GM23338 (cell line): ENCODE data around the gene CRP. TPM values are rescaled to one million over a fixed set of nuclear protein-coding genes. Genes with fewer than 3 reads are reported as not detected.

Experiments
- ATAC-seq: fragments of 200-7000 bp; cut with Tn5 transposase; 3 replicates; pipeline ENCODE4 v1.9.1; 2020
- DNase-seq: peaks from one replicate; pipeline ENCODE4 v3.0.0-alpha.2; 2015; ENCODE audit warnings: low spot score
- H2AFZ ChIP-seq: fragments of 200-600 bp; sonication (generic); 2 replicates; pipeline ENCODE4 v1.8.0; 2016; ENCODE audit warnings: antibody characterized with exemption, mild to moderate bottlenecking, moderate library complexity
- H3F3A ChIP-seq: fragments of 200-600 bp; sonication (generic); replicated peaks from 2 replicates; pipeline ENCODE4 v1.8.0; 2017; ENCODE audit warnings: antibody characterized with exemption, mixed run types, low read depth
- H3K27ac ChIP-seq: fragments of 200-600 bp; sonication (generic); 2 replicates; pipeline ENCODE4 v1.6.1; 2016; ENCODE audit warnings: low read depth
- H3K27me3 ChIP-seq: fragments of 200-600 bp; sonication (generic); 2 replicates; pipeline ENCODE4 v1.8.0; 2016; ENCODE audit warnings: mild to moderate bottlenecking, mixed run types, moderate library complexity; ENCODE audit not compliant: insufficient read depth
- H3K36me3 ChIP-seq: fragments of 200-600 bp; sonication (generic); 2 replicates; pipeline ENCODE4 v1.8.0; 2016; ENCODE audit warnings: mild to moderate bottlenecking; ENCODE audit not compliant: insufficient read depth
- H3K4me1 ChIP-seq: fragments of 200-600 bp; sonication (generic); 2 replicates; pipeline ENCODE4 v1.8.0; 2016; ENCODE audit warnings: mild to moderate bottlenecking, moderate library complexity; ENCODE audit not compliant: insufficient read depth
- H3K4me2 ChIP-seq: fragments of 200-600 bp; sonication (generic); 2 replicates; pipeline ENCODE4 v1.7.1; 2017; ENCODE audit warnings: mixed run types
- H3K4me3 ChIP-seq: fragments of 200-600 bp; sonication (generic); 2 replicates; pipeline ENCODE4 v1.6.1; 2016; ENCODE audit warnings: mixed run types
- H3K79me2 ChIP-seq: fragments of 200-600 bp; sonication (generic); replicated peaks from 2 replicates; pipeline ENCODE4 v1.8.0; 2017; ENCODE audit warnings: mild to moderate bottlenecking; ENCODE audit not compliant: insufficient read depth
- H3K9me2 ChIP-seq: fragments of 200-600 bp; sonication (generic); 2 replicates; pipeline ENCODE4 v1.8.0; 2017; ENCODE audit not compliant: insufficient read depth
- H4K20me1 ChIP-seq: fragments of 200-600 bp; sonication (generic); replicated peaks from 2 replicates; pipeline ENCODE4 v1.8.0; 2017; ENCODE audit warnings: mild to moderate bottlenecking; ENCODE audit not compliant: insufficient read depth
- H3K27ac Mint-ChIP-seq: 2 replicates; pipeline ENCODE4 v1.8.0; 2020; ENCODE audit warnings: inconsistent platforms, mild to moderate bottlenecking, moderate library complexity, mixed read lengths
- H3K27me3 Mint-ChIP-seq: 3 replicates; pipeline ENCODE4 v1.8.0; 2022; ENCODE audit warnings: low read depth, mild to moderate bottlenecking, moderate library complexity, mixed read lengths, inconsistent platforms; ENCODE audit not compliant: insufficient read depth, poor library complexity
- H3K36me3 Mint-ChIP-seq: 3 replicates; pipeline ENCODE4 v1.8.0; 2021; ENCODE audit warnings: low read depth, mild to moderate bottlenecking, inconsistent platforms, moderate library complexity, mixed read lengths
- H3K4me1 Mint-ChIP-seq: 3 replicates; pipeline ENCODE4 v1.8.0; 2020; ENCODE audit warnings: mild to moderate bottlenecking, inconsistent platforms, mixed read lengths
- H3K4me3 Mint-ChIP-seq: 3 replicates; pipeline ENCODE4 v1.8.0; 2021; ENCODE audit warnings: moderate library complexity, mild to moderate bottlenecking, inconsistent platforms, mixed read lengths
- H3K9me3 Mint-ChIP-seq: 3 replicates; pipeline ENCODE4 v1.8.0; 2020; ENCODE audit warnings: moderate library complexity, mild to moderate bottlenecking, inconsistent platforms, mixed read lengths
- CREB1 ChIP-seq: fragments of 250-450 bp; sonication (Bioruptor Pico); IDR thresholded peaks from 2 replicates; pipeline ENCODE4 v1.5.0; 2020; ENCODE audit warnings: low read depth, mild to moderate bottlenecking, moderate library complexity
- ETS1 ChIP-seq: IDR thresholded peaks from 2 replicates; pipeline ENCODE4 v1.6.1; 2016; ENCODE audit warnings: antibody characterized with exemption
- EZH2 ChIP-seq: fragments of 200-600 bp; sonication (generic); IDR thresholded peaks from one replicate; pipeline ENCODE4 v1.8.0; 2017; ENCODE audit warnings: antibody characterized with exemption, mild to moderate bottlenecking, low read depth; ENCODE audit not compliant: unreplicated experiment
- EZH2phosphoT487 ChIP-seq: fragments of 200-600 bp; sonication (generic); IDR thresholded peaks from one replicate; pipeline ENCODE4 v1.8.1; 2018; ENCODE audit warnings: antibody characterized with exemption; ENCODE audit not compliant: unreplicated experiment
- JUNB ChIP-seq: IDR thresholded peaks from one replicate; pipeline ENCODE4 v1.6.1; 2016; ENCODE audit warnings: antibody characterized with exemption; ENCODE audit not compliant: unreplicated experiment
- NANOG ChIP-seq: IDR thresholded peaks from 2 replicates; pipeline ENCODE4 v1.6.1; 2016; ENCODE audit warnings: antibody characterized with exemption, borderline replicate concordance
- POLR2AphosphoS5 ChIP-seq: IDR thresholded peaks from 2 replicates; pipeline ENCODE4 v1.6.1; 2016; ENCODE audit warnings: antibody characterized with exemption, low read depth
- STAT1 ChIP-seq: IDR thresholded peaks from one replicate; pipeline ENCODE4 v1.6.1; 2016; ENCODE audit warnings: antibody characterized with exemption; ENCODE audit not compliant: unreplicated experiment
- ZNF114 ChIP-seq: fragments of 250-450 bp; sonication (Bioruptor Pico); IDR thresholded peaks from 2 replicates; pipeline ENCODE4 v1.5.0; 2020; ENCODE audit warnings: mild to moderate bottlenecking, moderate library complexity
- ZNF331 ChIP-seq: fragments of 250-450 bp; sonication (Bioruptor Pico); IDR thresholded peaks from 2 replicates; pipeline ENCODE4 v1.5.0; 2020; ENCODE audit warnings: low read depth, mild to moderate bottlenecking, moderate library complexity
- polyA plus RNA-seq: library from polyadenylated mRNA; unstranded; fragments of >200 nt; fragmentation: Nextera tagmentation; extraction: Ambion mirVana; gene quantifications from 2 replicates; pipeline ENCODE4 v1.2.1, GENCODE V29; 2016
- total RNA-seq: library from RNA; depleted of rRNA; stranded (reverse); fragments of >200 nt; shearing (Covaris generic); gene quantifications from 2 replicates; pipeline ENCODE4 v1.2.3, GENCODE V29; 2014
- TF ChIP-seq, protein P1 (sequence below): IDR thresholded peaks from one replicate; pipeline ENCODE4 v1.6.1; 2018; ENCODE audit warnings: antibody characterized with exemption; ENCODE audit not compliant: unreplicated experiment
- TF ChIP-seq, protein P2 (sequence below): fragments of 250-450 bp; sonication (Bioruptor Pico); IDR thresholded peaks from 2 replicates; pipeline ENCODE4 v1.5.0; 2020; ENCODE audit warnings: mild to moderate bottlenecking, moderate library complexity
- TF ChIP-seq, protein P3 (sequence below), 2 experiments: fragments of 200-600 bp in 1 of 2; sonication (generic) in 1 of 2; conservative IDR thresholded peaks; 2 replicates each; pipeline versions ENCODE4 v1.5.1 to v1.6.1; 2016 to 2017; ENCODE audit warnings: antibody characterized with exemption in 2 of 2, low read depth in 2 of 2, mild to moderate bottlenecking in 2 of 2, moderate library complexity in 1 of 2

CRP gene
- total and polyA plus RNA-seq, 2 experiments from 2014 or later: not detected

DNA sequence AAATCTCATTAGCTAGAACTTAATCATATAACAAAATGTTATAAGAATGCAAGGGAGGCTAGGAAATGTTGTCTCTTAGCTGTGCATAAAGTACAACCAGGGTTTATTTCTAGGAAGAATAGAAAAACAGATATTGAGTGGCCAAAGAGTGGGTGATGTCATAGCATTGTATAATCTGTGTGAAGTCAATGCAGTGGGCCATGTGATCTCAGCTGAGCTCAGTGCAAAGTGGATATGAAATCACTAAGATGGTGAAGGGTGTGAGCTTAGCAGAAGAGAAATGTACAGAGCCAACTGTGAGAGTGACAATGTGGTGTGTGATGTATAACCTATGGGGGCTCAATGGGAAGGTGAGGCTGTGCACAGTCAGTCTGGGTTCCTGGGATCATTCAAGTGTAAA lies 36.6 kb upstream of the CRP start:
- Histone ChIP-seq H3K4me3 (no peak overlapping the region), H3K4me1 (no peaks in the 10 kb centered on the region), H3K4me2 (no peak overlapping the region), H3K36me3 (no peaks in the 10 kb centered on the region), H2AFZ (no peak overlapping the region), H3K27me3 (no peaks in the 10 kb centered on the region), H3F3A (no peaks in the 10 kb centered on the region), H3K27ac (no peak overlapping the region), H3K79me2 (no peaks in the 10 kb centered on the region), H4K20me1 (no peaks in the 10 kb centered on the region), H3K9me2 (0 out of 2 replicates have a peak, but pooled peaks cover 3% of the 10 kb centered on the region)
- H3K27me3 Mint-ChIP-seq: peaks cover 3% of the 10 kb centered on the region
- ATAC-seq: no peak
- H3K36me3 Mint-ChIP-seq: no peaks in the 10 kb centered on the region
- TF ChIP-seq CREB1 (CRISPR knock-in tag) (no peak), JUNB (no peak), STAT1 (no peak), ZNF114 (no peak), NANOG (no peak), EZH2 (no peak), EZH2phosphoT487 (no peak), POLR2AphosphoS5 (no peak), ZNF331 (CRISPR knock-in tag) (no peak), ETS1 (no peak)
- TF ChIP-seq, protein P1, sequence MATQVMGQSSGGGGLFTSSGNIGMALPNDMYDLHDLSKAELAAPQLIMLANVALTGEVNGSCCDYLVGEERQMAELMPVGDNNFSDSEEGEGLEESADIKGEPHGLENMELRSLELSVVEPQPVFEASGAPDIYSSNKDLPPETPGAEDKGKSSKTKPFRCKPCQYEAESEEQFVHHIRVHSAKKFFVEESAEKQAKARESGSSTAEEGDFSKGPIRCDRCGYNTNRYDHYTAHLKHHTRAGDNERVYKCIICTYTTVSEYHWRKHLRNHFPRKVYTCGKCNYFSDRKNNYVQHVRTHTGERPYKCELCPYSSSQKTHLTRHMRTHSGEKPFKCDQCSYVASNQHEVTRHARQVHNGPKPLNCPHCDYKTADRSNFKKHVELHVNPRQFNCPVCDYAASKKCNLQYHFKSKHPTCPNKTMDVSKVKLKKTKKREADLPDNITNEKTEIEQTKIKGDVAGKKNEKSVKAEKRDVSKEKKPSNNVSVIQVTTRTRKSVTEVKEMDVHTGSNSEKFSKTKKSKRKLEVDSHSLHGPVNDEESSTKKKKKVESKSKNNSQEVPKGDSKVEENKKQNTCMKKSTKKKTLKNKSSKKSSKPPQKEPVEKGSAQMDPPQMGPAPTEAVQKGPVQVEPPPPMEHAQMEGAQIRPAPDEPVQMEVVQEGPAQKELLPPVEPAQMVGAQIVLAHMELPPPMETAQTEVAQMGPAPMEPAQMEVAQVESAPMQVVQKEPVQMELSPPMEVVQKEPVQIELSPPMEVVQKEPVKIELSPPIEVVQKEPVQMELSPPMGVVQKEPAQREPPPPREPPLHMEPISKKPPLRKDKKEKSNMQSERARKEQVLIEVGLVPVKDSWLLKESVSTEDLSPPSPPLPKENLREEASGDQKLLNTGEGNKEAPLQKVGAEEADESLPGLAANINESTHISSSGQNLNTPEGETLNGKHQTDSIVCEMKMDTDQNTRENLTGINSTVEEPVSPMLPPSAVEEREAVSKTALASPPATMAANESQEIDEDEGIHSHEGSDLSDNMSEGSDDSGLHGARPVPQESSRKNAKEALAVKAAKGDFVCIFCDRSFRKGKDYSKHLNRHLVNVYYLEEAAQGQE: no peak
- TF ChIP-seq, protein P2, sequence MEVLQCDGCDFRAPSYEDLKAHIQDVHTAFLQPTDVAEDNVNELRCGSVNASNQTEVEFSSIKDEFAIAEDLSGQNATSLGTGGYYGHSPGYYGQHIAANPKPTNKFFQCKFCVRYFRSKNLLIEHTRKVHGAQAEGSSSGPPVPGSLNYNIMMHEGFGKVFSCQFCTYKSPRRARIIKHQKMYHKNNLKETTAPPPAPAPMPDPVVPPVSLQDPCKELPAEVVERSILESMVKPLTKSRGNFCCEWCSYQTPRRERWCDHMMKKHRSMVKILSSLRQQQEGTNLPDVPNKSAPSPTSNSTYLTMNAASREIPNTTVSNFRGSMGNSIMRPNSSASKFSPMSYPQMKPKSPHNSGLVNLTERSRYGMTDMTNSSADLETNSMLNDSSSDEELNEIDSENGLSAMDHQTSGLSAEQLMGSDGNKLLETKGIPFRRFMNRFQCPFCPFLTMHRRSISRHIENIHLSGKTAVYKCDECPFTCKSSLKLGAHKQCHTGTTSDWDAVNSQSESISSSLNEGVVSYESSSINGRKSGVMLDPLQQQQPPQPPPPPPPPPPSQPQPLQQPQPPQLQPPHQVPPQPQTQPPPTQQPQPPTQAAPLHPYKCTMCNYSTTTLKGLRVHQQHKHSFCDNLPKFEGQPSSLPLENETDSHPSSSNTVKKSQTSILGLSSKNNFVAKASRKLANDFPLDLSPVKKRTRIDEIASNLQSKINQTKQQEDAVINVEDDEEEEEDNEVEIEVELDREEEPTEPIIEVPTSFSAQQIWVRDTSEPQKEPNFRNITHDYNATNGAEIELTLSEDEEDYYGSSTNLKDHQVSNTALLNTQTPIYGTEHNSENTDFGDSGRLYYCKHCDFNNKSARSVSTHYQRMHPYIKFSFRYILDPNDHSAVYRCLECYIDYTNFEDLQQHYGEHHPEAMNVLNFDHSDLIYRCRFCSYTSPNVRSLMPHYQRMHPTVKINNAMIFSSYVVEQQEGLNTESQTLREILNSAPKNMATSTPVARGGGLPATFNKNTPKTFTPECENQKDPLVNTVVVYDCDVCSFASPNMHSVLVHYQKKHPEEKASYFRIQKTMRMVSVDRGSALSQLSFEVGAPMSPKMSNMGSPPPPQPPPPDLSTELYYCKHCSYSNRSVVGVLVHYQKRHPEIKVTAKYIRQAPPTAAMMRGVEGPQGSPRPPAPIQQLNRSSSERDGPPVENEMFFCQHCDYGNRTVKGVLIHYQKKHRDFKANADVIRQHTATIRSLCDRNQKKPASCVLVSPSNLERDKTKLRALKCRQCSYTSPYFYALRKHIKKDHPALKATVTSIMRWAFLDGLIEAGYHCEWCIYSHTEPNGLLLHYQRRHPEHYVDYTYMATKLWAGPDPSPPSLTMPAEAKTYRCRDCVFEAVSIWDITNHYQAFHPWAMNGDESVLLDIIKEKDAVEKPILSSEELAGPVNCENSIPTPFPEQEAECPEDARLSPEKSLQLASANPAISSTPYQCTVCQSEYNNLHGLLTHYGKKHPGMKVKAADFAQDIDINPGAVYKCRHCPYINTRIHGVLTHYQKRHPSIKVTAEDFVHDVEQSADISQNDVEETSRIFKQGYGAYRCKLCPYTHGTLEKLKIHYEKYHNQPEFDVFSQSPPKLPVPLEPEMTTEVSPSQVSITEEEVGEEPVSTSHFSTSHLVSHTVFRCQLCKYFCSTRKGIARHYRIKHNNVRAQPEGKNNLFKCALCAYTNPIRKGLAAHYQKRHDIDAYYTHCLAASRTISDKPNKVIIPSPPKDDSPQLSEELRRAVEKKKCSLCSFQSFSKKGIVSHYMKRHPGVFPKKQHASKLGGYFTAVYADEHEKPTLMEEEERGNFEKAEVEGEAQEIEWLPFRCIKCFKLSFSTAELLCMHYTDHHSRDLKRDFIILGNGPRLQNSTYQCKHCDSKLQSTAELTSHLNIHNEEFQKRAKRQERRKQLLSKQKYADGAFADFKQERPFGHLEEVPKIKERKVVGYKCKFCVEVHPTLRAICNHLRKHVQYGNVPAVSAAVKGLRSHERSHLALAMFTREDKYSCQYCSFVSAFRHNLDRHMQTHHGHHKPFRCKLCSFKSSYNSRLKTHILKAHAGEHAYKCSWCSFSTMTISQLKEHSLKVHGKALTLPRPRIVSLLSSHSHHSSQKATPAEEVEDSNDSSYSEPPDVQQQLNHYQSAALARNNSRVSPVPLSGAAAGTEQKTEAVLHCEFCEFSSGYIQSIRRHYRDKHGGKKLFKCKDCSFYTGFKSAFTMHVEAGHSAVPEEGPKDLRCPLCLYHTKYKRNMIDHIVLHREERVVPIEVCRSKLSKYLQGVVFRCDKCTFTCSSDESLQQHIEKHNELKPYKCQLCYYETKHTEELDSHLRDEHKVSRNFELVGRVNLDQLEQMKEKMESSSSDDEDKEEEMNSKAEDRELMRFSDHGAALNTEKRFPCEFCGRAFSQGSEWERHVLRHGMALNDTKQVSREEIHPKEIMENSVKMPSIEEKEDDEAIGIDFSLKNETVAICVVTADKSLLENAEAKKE (CRISPR knock-in tag): no peak
- TF ChIP-seq, protein P3, sequence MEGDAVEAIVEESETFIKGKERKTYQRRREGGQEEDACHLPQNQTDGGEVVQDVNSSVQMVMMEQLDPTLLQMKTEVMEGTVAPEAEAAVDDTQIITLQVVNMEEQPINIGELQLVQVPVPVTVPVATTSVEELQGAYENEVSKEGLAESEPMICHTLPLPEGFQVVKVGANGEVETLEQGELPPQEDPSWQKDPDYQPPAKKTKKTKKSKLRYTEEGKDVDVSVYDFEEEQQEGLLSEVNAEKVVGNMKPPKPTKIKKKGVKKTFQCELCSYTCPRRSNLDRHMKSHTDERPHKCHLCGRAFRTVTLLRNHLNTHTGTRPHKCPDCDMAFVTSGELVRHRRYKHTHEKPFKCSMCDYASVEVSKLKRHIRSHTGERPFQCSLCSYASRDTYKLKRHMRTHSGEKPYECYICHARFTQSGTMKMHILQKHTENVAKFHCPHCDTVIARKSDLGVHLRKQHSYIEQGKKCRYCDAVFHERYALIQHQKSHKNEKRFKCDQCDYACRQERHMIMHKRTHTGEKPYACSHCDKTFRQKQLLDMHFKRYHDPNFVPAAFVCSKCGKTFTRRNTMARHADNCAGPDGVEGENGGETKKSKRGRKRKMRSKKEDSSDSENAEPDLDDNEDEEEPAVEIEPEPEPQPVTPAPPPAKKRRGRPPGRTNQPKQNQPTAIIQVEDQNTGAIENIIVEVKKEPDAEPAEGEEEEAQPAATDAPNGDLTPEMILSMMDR (conservative IDR thresholded peaks at IDR 0.05; ENCODE audit: low read depth in 2 of 2): no peak
- H3K27ac Mint-ChIP-seq: no peak overlapping the region
- DNase-seq: no peak
- H3K4me1 Mint-ChIP-seq: no peaks in the 10 kb centered on the region
- H3K4me3 Mint-ChIP-seq: no peak overlapping the region
- no peaks in the 10 kb centered on the region for H3K9me3 Mint-ChIP-seq
